Right atrium auricular region (tissue), 2 donors: Measurements from ENCODE around the gene COL15A1. TPM values are rescaled to one million over a fixed set of nuclear protein-coding genes. Genes with fewer than 3 reads are reported as not detected.
"Not testable (repeated sequence)": the region's sequence is repeated elsewhere in the genome, so short reads cannot be mapped to it uniquely, and the experiment has no call there.

ENCODE experiments used
- DNase-seq: peaks from one replicate; pipeline ENCODE4 v3.0.0-alpha.2; 2019; ENCODE audit warnings: low spot score
- H3K27ac ChIP-seq, 2 donors: fragments of 200-600 bp; sonication (generic); 1 replicate in 1 of 2; 2 replicates in 1 of 2; pipeline ENCODE4 v1.5.1; 2016 to 2019
- H3K27me3 ChIP-seq, 2 donors: fragments of 200-600 bp; sonication (generic); one replicate each; pipeline versions ENCODE4 v1.5.1 to v1.6.0; 2017 to 2019
- H3K36me3 ChIP-seq: fragments of 200-600 bp; sonication (generic); one replicate; pipeline ENCODE4 v1.5.1; 2016
- H3K4me1 ChIP-seq, 2 donors: fragments of 200-600 bp; sonication (generic); one replicate each; pipeline versions ENCODE4 v1.5.1 to v1.6.0; 2017 to 2019
- H3K4me3 ChIP-seq, 2 donors: fragments of 200-600 bp; sonication (generic); 1 replicate in 1 of 2; 2 replicates in 1 of 2; pipeline ENCODE4 v1.5.1; 2017 to 2019; ENCODE audit warnings: mild to moderate bottlenecking in 1 of 2, moderate library complexity in 1 of 2
- H3K9me3 ChIP-seq, 2 donors: fragments of 200-600 bp; sonication (generic); one replicate each; pipeline ENCODE4 v1.5.1; 2019
- total RNA-seq, 2 donors: library from RNA; depleted of rRNA; stranded (reverse); fragments of >200 nt; gene quantifications; one replicate each; pipeline ENCODE4 v1.1.0, GENCODE V29; 2016
- TF ChIP-seq, protein P1 (sequence below), 2 donors: fragments of 200-600 bp; sonication (generic); IDR thresholded peaks; one replicate each; pipeline ENCODE4 v1.5.1; 2019; ENCODE audit warnings: antibody characterized with exemption in 2 of 2

The COL15A1 gene
- total RNA-seq, 2 donors from 2014 or later = 22.4 to 38.2 TPM

GRCh38 chr9:99006511-99006910 lies 62.8 kb downstream of the COL15A1 start:
- DNase-seq = no peak

DNA sequence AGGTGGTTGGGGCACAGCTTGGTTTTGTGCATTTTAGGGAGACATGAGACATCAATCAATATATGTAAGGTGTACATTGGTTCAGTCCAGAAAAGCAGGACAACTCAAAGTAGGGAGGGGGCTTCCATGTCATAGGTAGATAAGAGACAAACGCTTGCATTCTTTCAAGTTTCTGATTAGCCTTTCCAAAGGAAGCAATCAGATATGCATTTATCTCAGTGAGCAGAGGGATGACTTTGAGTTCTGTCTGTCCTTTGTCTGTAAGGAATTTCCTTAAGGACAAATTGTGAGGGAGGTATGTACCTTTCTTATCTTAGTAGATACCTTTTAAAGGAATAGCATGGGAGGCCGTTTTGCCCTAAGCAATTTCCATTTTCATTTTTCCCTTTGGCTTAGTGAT lies 63.3 kb downstream of the COL15A1 start:
- Histone ChIP-seq H3K4me1 (no peaks in the 10 kb centered on the region), H3K9me3 (no peaks in the 10 kb centered on the region), H3K27me3 (no peaks in the 10 kb centered on the region), H3K4me3 (no peak overlapping the region), H3K36me3 (peaks cover 15% of the 10 kb centered on the region), H3K27ac (no peak overlapping the region)
- TF ChIP-seq, protein P1, sequence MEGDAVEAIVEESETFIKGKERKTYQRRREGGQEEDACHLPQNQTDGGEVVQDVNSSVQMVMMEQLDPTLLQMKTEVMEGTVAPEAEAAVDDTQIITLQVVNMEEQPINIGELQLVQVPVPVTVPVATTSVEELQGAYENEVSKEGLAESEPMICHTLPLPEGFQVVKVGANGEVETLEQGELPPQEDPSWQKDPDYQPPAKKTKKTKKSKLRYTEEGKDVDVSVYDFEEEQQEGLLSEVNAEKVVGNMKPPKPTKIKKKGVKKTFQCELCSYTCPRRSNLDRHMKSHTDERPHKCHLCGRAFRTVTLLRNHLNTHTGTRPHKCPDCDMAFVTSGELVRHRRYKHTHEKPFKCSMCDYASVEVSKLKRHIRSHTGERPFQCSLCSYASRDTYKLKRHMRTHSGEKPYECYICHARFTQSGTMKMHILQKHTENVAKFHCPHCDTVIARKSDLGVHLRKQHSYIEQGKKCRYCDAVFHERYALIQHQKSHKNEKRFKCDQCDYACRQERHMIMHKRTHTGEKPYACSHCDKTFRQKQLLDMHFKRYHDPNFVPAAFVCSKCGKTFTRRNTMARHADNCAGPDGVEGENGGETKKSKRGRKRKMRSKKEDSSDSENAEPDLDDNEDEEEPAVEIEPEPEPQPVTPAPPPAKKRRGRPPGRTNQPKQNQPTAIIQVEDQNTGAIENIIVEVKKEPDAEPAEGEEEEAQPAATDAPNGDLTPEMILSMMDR (IDR thresholded peaks at IDR 0.05) = no peak
- no peak for DNase-seq

More at GRCh38 chr9:99006511-99006910, 62.8 kb downstream of the COL15A1 start:
- TF ChIP-seq, protein P1 (IDR thresholded peaks at IDR 0.05) = no peak
- Histone ChIP-seq H3K36me3 (peaks cover 12% of the 10 kb centered on the region), H3K27ac (no peak overlapping the region), H3K9me3 (no peaks in the 10 kb centered on the region), H3K4me1 (no peaks in the 10 kb centered on the region), H3K27me3 (no peaks in the 10 kb centered on the region), H3K4me3 (no peak overlapping the region)

- Histone ChIP-seq H3K27me3 (no peaks in the 10 kb centered on the region), H3K4me1 (no peaks in the 10 kb centered on the region), H3K4me3 (no peak overlapping the region), H3K27ac (no peak overlapping the region), H3K36me3 (peaks cover 16% of the 10 kb centered on the region), H3K9me3 (no peaks in the 10 kb centered on the region)
- TF ChIP-seq, protein P1 (IDR thresholded peaks at IDR 0.05) = no peak
- no peak for DNase-seq
Observed at GRCh38 chr9:99008203-99008602, 64.5 kb downstream of the COL15A1 start.

GRCh38 chr9:99010393-99010792 lies 66.7 kb downstream of the COL15A1 start:
- not testable (repeated sequence) for H3K27ac ChIP-seq, H3K4me3 ChIP-seq, DNase-seq, H3K9me3 ChIP-seq, H3K27me3 ChIP-seq, H3K4me1 ChIP-seq
- peaks cover 11% of the 10 kb centered on the region for H3K36me3 ChIP-seq

DNA sequence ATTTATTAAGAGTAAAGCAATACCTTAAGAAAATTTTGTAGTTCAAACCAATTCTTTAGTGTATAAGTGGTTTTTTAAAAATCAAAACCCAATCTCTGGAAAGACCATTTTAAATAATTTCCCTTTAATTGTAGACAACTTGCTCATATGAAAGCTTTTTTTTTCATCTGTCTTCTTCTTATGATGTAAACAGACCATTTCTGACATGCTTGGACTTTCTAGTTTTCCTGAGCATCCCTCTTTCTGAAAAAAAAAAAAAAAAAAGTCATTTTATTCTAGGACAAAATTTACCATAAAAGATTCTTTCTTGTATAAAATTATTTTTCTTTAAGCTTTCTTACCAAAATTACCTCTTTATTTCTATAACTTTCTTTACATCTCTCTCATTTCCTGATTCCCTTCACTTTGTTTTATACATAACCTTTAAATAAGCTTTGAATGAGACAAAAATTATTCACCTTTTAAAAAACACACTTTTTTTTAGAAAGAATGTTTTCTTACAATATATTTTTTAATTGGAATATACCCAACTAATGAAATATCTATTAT lies 67.5 kb downstream of the COL15A1 start:
- Histone ChIP-seq H3K9me3 (no peaks in the 10 kb centered on the region), H3K27me3 (no peaks in the 10 kb centered on the region), H3K36me3 (peaks cover 12% of the 10 kb centered on the region), H3K27ac (no peak overlapping the region), H3K4me1 (no peaks in the 10 kb centered on the region), H3K4me3 (no peak overlapping the region)
- DNase-seq = no peak
- TF ChIP-seq, protein P1 (IDR thresholded peaks at IDR 0.05) = no peak

- TF ChIP-seq, protein P1 (IDR thresholded peaks at IDR 0.05) = peak; percentile 23 to 57
- no peak overlapping the region for H3K4me3 ChIP-seq
- H3K27me3 ChIP-seq = no peaks in the 10 kb centered on the region
- peaks cover 19% of the 10 kb centered on the region for H3K36me3 ChIP-seq
- H3K9me3 ChIP-seq = no peaks in the 10 kb centered on the region
- DNase-seq = peak; percentile 30
- H3K4me1 ChIP-seq = no peaks in the 10 kb centered on the region
- H3K27ac ChIP-seq = no peak overlapping the region
Observed at GRCh38 chr9:99012957-99013512, 69.3 kb downstream of the COL15A1 start.
